ENCODE data around the gene SFR1.
"Not testable (repeated sequence)": the region's sequence is repeated elsewhere in the genome, so short reads cannot be mapped to it uniquely, and the experiment has no call there.

Gene SFR1

DNA sequence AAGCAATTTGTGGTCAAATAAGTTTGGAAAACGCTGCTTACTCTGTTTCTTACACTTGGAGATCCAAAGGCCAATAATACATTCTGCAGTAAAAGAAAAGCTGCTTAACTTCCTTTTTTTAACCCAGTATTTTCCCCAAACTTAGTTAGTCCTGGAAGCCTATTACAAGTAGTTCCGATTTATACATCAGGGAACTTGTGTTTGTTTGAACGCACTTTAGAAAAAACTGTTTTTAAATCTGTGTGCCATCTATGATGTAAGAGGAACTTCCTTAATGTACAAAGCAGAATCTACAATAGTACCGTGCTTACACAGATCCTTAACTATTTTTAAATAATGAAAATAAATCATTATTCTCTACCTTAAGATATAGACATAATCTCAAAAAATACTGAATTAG is 23.0 kb downstream of the SFR1 start:
- H3K4me3 ChIP-seq (ENCODE audit: low read depth, low read length): no peak overlapping the region
- TF ChIP-seq, protein P1, sequence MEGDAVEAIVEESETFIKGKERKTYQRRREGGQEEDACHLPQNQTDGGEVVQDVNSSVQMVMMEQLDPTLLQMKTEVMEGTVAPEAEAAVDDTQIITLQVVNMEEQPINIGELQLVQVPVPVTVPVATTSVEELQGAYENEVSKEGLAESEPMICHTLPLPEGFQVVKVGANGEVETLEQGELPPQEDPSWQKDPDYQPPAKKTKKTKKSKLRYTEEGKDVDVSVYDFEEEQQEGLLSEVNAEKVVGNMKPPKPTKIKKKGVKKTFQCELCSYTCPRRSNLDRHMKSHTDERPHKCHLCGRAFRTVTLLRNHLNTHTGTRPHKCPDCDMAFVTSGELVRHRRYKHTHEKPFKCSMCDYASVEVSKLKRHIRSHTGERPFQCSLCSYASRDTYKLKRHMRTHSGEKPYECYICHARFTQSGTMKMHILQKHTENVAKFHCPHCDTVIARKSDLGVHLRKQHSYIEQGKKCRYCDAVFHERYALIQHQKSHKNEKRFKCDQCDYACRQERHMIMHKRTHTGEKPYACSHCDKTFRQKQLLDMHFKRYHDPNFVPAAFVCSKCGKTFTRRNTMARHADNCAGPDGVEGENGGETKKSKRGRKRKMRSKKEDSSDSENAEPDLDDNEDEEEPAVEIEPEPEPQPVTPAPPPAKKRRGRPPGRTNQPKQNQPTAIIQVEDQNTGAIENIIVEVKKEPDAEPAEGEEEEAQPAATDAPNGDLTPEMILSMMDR (IDR thresholded peaks at IDR 0.05; ENCODE audit: low read depth, low read length, missing control alignments): no peak
- in situ Hi-C loops (cut with HindIII; ENCODE audit: low sequenced_read_pairs): loop anchor here (5.0 kb wide), 1 partner anchor 57 kb away; no protein-coding TSS in a partner anchor
- DNase-seq (ENCODE audit: low read depth): no peak

DNA sequence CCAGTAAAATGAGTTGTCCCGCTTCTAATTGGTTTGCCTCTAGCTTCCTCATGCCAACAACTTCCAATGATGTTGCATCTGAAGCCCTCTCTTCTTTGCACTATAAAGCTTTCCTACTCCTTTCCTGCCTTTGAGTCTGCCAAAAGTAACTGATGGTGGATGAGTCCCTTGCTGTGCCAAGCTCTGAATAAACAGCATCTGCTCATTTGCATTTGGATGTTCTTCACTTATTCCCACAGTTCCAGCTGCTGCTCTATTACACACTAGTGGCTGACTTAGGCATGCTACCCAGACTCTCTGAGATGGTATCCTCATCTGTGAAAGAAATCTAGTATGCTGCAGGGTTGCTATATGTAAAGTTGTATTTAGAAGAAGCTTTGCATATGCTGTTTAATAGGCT is 24.9 kb downstream of the SFR1 start:
- H3K4me3 ChIP-seq (ENCODE audit: low read depth, low read length): no peak overlapping the region
- in situ Hi-C loops (cut with HindIII; ENCODE audit: low sequenced_read_pairs): no loop called here
- TF ChIP-seq, protein P1 (IDR thresholded peaks at IDR 0.05; ENCODE audit: low read depth, low read length, missing control alignments): no peak
- no peak for DNase-seq (ENCODE audit: low read depth)

DNA sequence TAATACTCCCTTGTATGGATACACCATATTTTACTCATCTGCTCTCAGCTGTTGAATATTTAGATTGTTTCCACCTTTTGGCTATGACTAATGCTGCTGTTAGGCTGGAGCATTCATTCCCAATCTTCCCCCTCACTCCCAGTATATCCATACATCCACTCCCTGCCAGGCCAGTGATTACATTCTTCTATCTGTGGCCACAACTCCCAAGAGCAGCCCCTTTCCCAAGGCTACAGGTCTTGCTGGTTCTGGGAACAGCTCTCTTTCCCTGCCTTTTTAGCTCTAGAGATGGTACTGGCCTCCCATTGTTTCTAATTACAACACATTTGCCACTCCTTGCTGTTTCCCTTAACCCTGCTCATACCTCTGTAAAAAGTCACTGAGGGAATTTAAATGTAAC is 28.2 kb downstream of the SFR1 start:
- H3K4me3 ChIP-seq (ENCODE audit: low read depth, low read length): no peak overlapping the region
- no peak for DNase-seq (ENCODE audit: low read depth)
- TF ChIP-seq, protein P1 (IDR thresholded peaks at IDR 0.05; ENCODE audit: low read depth, low read length, missing control alignments): no peak
- in situ Hi-C loops (cut with HindIII; ENCODE audit: low sequenced_read_pairs): no loop called here

DNA sequence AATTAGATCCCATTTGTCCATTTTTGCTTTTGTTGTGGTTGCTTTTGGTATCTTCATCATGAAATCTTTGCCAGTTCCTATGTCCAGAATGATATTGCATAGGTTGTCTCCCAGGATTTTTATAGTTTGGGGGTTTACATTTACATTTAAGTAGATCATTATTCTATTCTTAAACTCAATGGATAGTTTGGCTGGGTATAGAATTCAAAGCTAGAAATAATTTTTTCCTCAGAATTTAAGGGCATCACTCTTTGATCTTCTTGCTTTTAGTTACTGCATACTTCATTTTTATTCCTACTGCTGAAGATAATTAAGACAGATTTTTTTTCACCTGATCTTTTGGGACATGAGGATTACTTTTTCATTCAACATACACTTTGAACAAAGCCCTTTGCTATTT is 29.8 kb downstream of the SFR1 start:
- no peak overlapping the region for H3K4me3 ChIP-seq (ENCODE audit: low read depth, low read length)
- TF ChIP-seq, protein P1 (IDR thresholded peaks at IDR 0.05; ENCODE audit: low read depth, low read length, missing control alignments): no peak
- no peak for DNase-seq (ENCODE audit: low read depth)
- in situ Hi-C loops (cut with HindIII; ENCODE audit: low sequenced_read_pairs): no loop called here

DNA sequence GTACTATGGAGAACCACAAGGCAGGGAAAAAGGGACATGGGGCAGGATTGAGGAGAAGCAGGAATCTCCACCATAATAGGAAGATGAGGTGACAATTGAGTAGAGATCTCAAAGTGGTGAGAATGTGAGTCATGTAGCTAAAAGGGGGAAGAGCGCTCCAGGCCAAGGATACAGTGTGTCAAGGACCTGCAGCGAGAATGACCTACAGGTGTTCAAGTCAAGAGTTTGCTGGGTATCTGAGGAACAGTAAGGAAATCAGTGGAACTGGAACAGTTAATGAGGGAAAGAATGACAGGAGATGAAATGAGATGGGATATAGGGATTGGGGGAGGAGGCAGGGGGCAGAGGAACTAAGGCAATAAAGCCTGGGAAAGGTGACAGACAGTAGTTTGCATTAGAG is 33.6 kb downstream of the SFR1 start:
- TF ChIP-seq, protein P1 (IDR thresholded peaks at IDR 0.05; ENCODE audit: low read depth, low read length, missing control alignments): no peak
- H3K4me3 ChIP-seq (ENCODE audit: low read depth, low read length): no peak overlapping the region
- in situ Hi-C loops (cut with HindIII; ENCODE audit: low sequenced_read_pairs): no loop called here
- DNase-seq (ENCODE audit: low read depth): no peak

DNA sequence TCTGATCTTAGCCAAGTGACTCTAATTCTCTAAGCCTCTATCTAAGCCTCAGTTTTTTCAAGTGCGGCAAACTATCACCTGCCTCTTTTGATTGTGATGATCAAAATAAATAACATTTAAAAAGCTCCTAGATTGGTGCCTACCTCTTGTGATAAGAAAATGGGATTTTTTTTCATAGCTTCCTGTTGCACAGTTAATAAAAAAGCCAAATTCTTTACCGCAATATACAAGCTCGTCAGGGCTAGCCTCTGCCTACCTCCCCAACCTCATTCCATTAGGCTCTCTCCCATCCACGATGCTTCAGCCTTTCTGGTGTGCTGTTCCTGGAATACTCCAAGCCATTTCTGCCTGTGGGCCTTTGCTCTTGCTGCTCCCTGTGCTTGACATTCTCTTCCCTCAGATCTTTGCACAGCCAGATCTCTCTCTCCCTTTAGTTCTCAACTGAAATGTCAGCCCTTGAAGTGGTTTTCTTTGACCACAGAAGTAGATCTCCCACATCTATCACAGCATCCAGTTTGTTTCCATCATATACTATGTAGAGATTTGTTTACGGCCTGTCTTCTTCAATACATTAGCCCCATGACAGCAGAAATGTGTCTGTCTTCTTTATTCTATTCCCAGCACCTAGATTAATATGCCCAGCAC is 48.8 kb downstream of the SFR1 start:
- TF ChIP-seq, protein P1 (IDR thresholded peaks at IDR 0.05; ENCODE audit: low read depth, low read length, missing control alignments): no peak
- H3K4me3 ChIP-seq (ENCODE audit: low read depth, low read length): no peak overlapping the region
- in situ Hi-C loops (cut with HindIII; ENCODE audit: low sequenced_read_pairs): no loop called here
- no peak for DNase-seq (ENCODE audit: low read depth)

DNA sequence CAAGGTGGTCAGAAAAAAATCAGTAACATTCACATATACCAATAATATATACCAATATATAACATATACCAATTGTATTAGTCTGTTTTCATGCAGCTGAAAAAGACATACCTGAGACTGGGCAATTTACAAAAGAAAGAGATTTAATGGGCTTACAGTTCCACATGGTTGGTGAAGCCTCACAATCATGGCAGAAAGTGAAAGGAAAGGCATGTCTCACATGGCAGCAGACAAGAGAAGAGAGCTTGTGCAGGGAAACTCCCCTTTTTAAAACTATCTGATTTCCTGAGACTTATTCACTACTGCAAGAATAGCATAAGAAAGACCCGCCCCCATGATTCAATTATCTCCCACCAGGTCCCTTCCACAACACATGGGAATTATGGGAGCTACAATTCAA is 52.2 kb downstream of the SFR1 start:
- H3K4me3 ChIP-seq (ENCODE audit: low read depth, low read length); in situ Hi-C loops (cut with HindIII; ENCODE audit: low sequenced_read_pairs); DNase-seq (ENCODE audit: low read depth): not testable (repeated sequence)
